Astrocyte (in vitro differentiated cells and primary cell): ENCODE measurements around the gene STXBP2. TPM values are rescaled to one million over a fixed set of nuclear protein-coding genes. Genes with fewer than 3 reads are reported as not detected.

Experiments
- DNase-seq: peaks from one replicate; pipeline ENCODE4 v3.0.0-alpha.2; 2010; ENCODE audit warnings: low read depth
- FAIRE-seq: peaks from 2 replicates; lab custom pipeline; 2011; peaks lifted over from hg19 to GRCh38; lab: Jason Lieb, UNC
- H2AFZ ChIP-seq: 2 replicates; pipeline ENCODE4 v1.6.0; 2012; ENCODE audit warnings: low read depth, low read length, inconsistent platforms
- H3K27ac ChIP-seq: 2 replicates; pipeline ENCODE4 v1.5.1; 2011; ENCODE audit warnings: low read depth, low read length, inconsistent platforms
- H3K27me3 ChIP-seq: 2 replicates; pipeline ENCODE4 v1.6.0; 2011; ENCODE audit warnings: low read length, inconsistent platforms; ENCODE audit not compliant: insufficient read depth
- H3K36me3 ChIP-seq: 2 replicates; pipeline ENCODE4 v1.5.1; 2011; ENCODE audit warnings: low read length, inconsistent platforms; ENCODE audit not compliant: insufficient read depth
- H3K4me1 ChIP-seq: 2 replicates; pipeline ENCODE4 v1.5.1; 2011; ENCODE audit warnings: low read length, inconsistent platforms; ENCODE audit not compliant: insufficient read depth
- H3K4me2 ChIP-seq: 2 replicates; pipeline ENCODE4 v1.6.0; 2012; ENCODE audit warnings: low read length, inconsistent platforms
- H3K4me3 ChIP-seq: 2 replicates; pipeline ENCODE4 v1.5.1; 2011; ENCODE audit warnings: low read depth, mild to moderate bottlenecking, low read length, inconsistent platforms; ENCODE audit not compliant: insufficient read depth
- H3K79me2 ChIP-seq: 2 replicates; pipeline ENCODE4 v1.6.0; 2012; ENCODE audit warnings: mild to moderate bottlenecking, low read length, inconsistent platforms; ENCODE audit not compliant: insufficient read depth
- H3K9ac ChIP-seq: 2 replicates; pipeline ENCODE4 v1.6.0; 2012; ENCODE audit warnings: mild to moderate bottlenecking, low read length, inconsistent platforms
- H3K9me3 ChIP-seq: 2 replicates; pipeline ENCODE4 v1.5.1; 2012; ENCODE audit warnings: low read depth, mild to moderate bottlenecking, low read length, inconsistent platforms; ENCODE audit not compliant: insufficient read depth
- H4K20me1 ChIP-seq: 2 replicates; pipeline ENCODE4 v1.6.0; 2012; ENCODE audit warnings: low read length, inconsistent platforms; ENCODE audit not compliant: insufficient read depth
- H3K27ac Mint-ChIP-seq: one replicate; pipeline ENCODE4 v1.8.0; 2021; ENCODE audit warnings: mild to moderate bottlenecking, mixed read lengths; ENCODE audit not compliant: unreplicated experiment
- H3K27me3 Mint-ChIP-seq: one replicate; pipeline ENCODE4 v1.8.0; 2021; ENCODE audit warnings: low read depth, mixed read lengths; ENCODE audit not compliant: unreplicated experiment
- H3K36me3 Mint-ChIP-seq: one replicate; pipeline ENCODE4 v1.8.0; 2021; ENCODE audit warnings: low read depth, mixed read lengths; ENCODE audit not compliant: unreplicated experiment
- H3K4me1 Mint-ChIP-seq: one replicate; pipeline ENCODE4 v1.8.0; 2021; ENCODE audit warnings: low read depth, mixed read lengths; ENCODE audit not compliant: unreplicated experiment
- H3K4me3 Mint-ChIP-seq: one replicate; pipeline ENCODE4 v1.8.0; 2021; ENCODE audit warnings: mild to moderate bottlenecking, moderate library complexity, mixed read lengths; ENCODE audit not compliant: unreplicated experiment
- H3K9me3 Mint-ChIP-seq: one replicate; pipeline ENCODE4 v1.8.0; 2021; ENCODE audit warnings: mild to moderate bottlenecking, mixed read lengths; ENCODE audit not compliant: unreplicated experiment
- EZH2 ChIP-seq: IDR thresholded peaks from 2 replicates; pipeline ENCODE4 v1.6.1; 2012; ENCODE audit warnings: mild to moderate bottlenecking, low read length, inconsistent platforms; ENCODE audit not compliant: insufficient read depth
- total RNA-seq: library from RNA; stranded (reverse); gene quantifications from 2 replicates; pipeline ENCODE4 v1.2.1, GENCODE V29; 2021
- TF ChIP-seq, protein P1 (sequence below): IDR thresholded peaks from 2 replicates; pipeline ENCODE4 v1.5.1; 2011; ENCODE audit warnings: low read depth, mild to moderate bottlenecking, inconsistent platforms, low read length, moderate library complexity; ENCODE audit not compliant: insufficient read depth

Gene STXBP2
- total RNA-seq, 1 donor from 2014 or later: 49.6 TPM

DNA sequence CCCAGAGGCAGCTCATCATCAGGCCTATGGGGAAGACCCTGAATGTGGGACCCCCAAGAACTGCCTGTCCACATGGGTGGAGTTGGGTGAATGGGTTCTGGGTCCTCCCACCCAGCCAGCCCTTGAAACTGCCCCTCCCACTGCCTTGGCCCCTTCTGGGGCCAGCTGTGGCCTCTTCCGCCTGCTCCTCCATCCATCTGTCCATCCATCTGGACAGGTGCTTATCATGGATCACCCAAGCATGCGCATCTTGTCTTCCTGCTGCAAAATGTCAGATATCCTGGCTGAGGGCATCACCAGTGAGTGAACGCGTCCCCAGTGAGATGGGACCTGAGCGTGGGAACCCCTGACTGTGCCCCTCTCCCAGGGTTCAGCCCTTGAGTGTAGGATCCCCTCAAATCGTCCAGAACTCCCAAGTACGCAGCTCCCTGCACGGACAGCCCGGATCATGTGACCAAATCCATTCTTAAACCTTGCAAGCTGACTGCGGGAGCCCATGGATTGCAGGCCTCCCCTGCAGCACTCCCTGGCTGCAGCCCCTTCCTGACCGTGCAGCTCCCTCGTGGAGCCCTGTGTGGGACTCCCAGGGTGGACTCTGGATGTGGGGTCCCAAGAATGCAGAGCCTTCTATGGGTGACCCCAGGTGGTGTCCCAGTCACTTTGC lies 2.0 kb downstream of the STXBP2 start:
- DNase-seq (no peak), FAIRE-seq (no peak)
- Mint-ChIP-seq H3K9me3 (no peaks in the 10 kb centered on the region), H3K27me3 (peaks cover 7% of the 10 kb centered on the region), H3K4me1 (no peaks in the 10 kb centered on the region), H3K4me3 (no peak overlapping the region), H3K36me3 (peaks cover 1% of the 10 kb centered on the region), H3K27ac (no peak overlapping the region)
- Histone ChIP-seq H2AFZ (no peak overlapping the region), H3K9ac (no peak overlapping the region), H3K27me3 (peaks cover 13% of the 10 kb centered on the region), H4K20me1 (no peaks in the 10 kb centered on the region), H3K79me2 (no peaks in the 10 kb centered on the region), H3K4me3 (no peak overlapping the region), H3K9me3 (peaks cover 5% of the 10 kb centered on the region), H3K4me2 (no peak overlapping the region), H3K4me1 (no peaks in the 10 kb centered on the region), H3K36me3 (no peaks in the 10 kb centered on the region), H3K27ac (no peak overlapping the region)
- no peak for TF ChIP-seq EZH2
- TF ChIP-seq, protein P1, sequence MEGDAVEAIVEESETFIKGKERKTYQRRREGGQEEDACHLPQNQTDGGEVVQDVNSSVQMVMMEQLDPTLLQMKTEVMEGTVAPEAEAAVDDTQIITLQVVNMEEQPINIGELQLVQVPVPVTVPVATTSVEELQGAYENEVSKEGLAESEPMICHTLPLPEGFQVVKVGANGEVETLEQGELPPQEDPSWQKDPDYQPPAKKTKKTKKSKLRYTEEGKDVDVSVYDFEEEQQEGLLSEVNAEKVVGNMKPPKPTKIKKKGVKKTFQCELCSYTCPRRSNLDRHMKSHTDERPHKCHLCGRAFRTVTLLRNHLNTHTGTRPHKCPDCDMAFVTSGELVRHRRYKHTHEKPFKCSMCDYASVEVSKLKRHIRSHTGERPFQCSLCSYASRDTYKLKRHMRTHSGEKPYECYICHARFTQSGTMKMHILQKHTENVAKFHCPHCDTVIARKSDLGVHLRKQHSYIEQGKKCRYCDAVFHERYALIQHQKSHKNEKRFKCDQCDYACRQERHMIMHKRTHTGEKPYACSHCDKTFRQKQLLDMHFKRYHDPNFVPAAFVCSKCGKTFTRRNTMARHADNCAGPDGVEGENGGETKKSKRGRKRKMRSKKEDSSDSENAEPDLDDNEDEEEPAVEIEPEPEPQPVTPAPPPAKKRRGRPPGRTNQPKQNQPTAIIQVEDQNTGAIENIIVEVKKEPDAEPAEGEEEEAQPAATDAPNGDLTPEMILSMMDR: no peak

DNA sequence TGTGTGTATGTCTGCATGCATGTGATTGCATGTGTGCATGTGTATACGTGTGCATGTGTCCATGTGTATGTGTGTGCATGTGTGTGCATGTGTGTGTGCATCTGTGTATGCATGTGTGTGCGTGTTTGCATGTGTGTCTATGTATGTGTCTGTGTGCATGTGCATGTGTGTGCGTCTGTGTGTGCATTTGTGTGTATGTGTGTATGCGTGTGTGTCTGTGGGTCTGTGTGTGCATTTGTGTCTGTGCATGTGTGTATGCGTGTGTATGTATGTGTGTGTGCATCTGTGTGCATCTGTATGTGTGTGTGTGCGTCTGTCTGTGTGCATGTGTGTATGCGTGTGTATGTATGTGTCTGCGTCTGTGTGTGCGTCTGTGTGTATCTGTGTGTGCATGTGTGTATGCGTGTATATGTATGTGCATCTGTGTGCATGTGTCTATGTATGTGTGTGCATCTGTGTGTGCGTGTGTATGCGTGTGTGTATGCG lies 3.0 kb downstream of the STXBP2 start:
- Mint-ChIP-seq H3K36me3 (peaks cover 1% of the 10 kb centered on the region), H3K4me3 (no peak overlapping the region), H3K4me1 (no peaks in the 10 kb centered on the region), H3K27ac (no peak overlapping the region), H3K27me3 (peaks cover 7% of the 10 kb centered on the region), H3K9me3 (no peaks in the 10 kb centered on the region)
- H3K4me2 ChIP-seq: no peak overlapping the region
- H3K9me3 ChIP-seq: peaks cover 5% of the 10 kb centered on the region
- no peak overlapping the region for H3K4me3 ChIP-seq
- DNase-seq (no peak), FAIRE-seq (no peak)
- no peak overlapping the region for H3K9ac ChIP-seq
- H3K36me3 ChIP-seq: no peaks in the 10 kb centered on the region
- no peak for TF ChIP-seq EZH2
- TF ChIP-seq, protein P1: no peak
- H3K27ac ChIP-seq: no peak overlapping the region
- no peaks in the 10 kb centered on the region for H3K4me1 ChIP-seq
- H3K79me2 ChIP-seq: no peaks in the 10 kb centered on the region
- H3K27me3 ChIP-seq: peaks cover 13% of the 10 kb centered on the region
- H4K20me1 ChIP-seq: no peaks in the 10 kb centered on the region
- no peak overlapping the region for H2AFZ ChIP-seq

DNA sequence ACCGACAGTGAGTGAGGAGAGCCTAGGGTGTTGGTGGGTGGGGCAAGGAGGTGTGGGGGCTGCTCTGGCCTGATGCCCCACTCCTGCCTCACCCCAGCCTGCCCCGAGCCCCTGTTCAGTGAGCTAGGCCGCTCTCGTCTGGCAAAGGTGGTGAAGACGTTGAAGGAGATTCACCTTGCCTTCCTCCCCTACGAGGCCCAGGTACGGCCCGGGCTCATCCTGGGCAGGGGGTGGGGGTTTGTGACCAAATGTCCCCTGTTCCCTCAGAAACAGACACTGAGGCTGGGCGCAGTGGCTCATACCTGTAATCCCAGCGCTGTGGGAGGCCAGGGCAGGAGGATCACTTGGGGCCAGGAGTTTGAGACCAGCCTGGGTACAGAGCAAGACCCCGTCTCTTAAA lies 3.9 kb downstream of the STXBP2 start:
- Histone ChIP-seq H3K9me3 (peaks cover 5% of the 10 kb centered on the region), H3K27ac (no peak overlapping the region), H3K4me1 (no peaks in the 10 kb centered on the region), H3K79me2 (no peaks in the 10 kb centered on the region), H3K36me3 (no peaks in the 10 kb centered on the region), H3K9ac (no peak overlapping the region), H3K4me2 (no peak overlapping the region), H3K27me3 (peaks cover 10% of the 10 kb centered on the region), H3K4me3 (no peak overlapping the region), H2AFZ (no peak overlapping the region), H4K20me1 (no peaks in the 10 kb centered on the region)
- H3K9me3 Mint-ChIP-seq: no peaks in the 10 kb centered on the region
- TF ChIP-seq, protein P1: no peak
- no peak for TF ChIP-seq EZH2
- H3K4me1 Mint-ChIP-seq: no peaks in the 10 kb centered on the region
- DNase-seq: no peak
- H3K4me3 Mint-ChIP-seq: no peak overlapping the region
- H3K36me3 Mint-ChIP-seq: peaks cover 1% of the 10 kb centered on the region
- no peak overlapping the region for H3K27ac Mint-ChIP-seq
- peaks cover 3% of the 10 kb centered on the region for H3K27me3 Mint-ChIP-seq
- FAIRE-seq: no peak
